Measurements from ENCODE around the gene SBF2.

- TF ChIP-seq CTCF (IDR thresholded peaks at IDR 0.05; ENCODE audit: low read depth, low read length, poor library complexity, severe bottlenecking) (no peak), EZH2phosphoT487 (IDR thresholded peaks at IDR 0.05; ENCODE audit: borderline replicate concordance, low read length) (no peak)
Observed at GRCh38 chr11:10117709-10118351, 176.2 kb downstream of the SBF2 start.
